ENCODE data around the gene KCNK3.

Gene KCNK3

DNA sequence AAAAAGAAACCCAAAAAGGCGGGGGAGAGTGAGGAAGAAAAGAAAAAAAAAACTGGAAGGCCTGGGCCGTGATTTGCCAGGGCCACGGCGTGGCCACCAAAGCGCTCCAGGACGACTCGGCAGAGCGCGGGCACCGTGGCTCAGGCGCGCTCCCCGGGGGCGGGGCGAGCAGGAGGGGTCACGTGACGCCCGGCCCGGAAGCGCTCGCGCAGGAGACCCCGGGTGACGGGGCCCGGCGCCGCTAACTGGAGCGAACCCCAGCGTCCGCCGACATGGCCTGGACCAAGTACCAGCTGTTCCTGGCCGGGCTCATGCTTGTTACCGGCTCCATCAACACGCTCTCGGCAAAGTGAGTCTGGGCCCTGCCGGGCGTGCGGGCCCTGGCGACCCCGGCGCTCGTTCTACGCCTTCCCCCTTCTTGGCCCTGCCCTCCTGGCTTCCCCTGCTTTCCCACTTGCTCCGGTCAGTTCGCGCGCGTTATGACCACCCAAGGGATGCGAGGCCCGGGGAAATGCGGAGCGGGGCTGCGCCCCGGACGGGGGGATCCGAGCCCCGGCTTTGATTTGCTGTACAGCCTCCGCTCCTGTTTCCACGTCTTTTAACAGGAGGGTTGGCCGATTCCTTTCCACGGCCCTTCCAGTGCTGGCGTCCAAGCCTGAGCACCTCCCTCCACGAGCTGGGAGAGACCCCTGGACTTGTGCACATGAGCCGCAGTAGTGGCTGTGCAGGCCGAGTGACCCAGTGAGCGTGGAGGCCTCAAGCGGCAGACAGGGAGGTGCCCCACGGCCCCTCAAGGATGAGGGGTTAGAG lies 71.8 kb downstream of the KCNK3 start, which contains the start of gene SLC35F6:
Gene SLC35F6 (plus strand): TSS at position 207 of the 810 bp plus-strand sequence. CDS start 66 bp downstream, at position 273.
- TF ChIP-seq, protein P1, sequence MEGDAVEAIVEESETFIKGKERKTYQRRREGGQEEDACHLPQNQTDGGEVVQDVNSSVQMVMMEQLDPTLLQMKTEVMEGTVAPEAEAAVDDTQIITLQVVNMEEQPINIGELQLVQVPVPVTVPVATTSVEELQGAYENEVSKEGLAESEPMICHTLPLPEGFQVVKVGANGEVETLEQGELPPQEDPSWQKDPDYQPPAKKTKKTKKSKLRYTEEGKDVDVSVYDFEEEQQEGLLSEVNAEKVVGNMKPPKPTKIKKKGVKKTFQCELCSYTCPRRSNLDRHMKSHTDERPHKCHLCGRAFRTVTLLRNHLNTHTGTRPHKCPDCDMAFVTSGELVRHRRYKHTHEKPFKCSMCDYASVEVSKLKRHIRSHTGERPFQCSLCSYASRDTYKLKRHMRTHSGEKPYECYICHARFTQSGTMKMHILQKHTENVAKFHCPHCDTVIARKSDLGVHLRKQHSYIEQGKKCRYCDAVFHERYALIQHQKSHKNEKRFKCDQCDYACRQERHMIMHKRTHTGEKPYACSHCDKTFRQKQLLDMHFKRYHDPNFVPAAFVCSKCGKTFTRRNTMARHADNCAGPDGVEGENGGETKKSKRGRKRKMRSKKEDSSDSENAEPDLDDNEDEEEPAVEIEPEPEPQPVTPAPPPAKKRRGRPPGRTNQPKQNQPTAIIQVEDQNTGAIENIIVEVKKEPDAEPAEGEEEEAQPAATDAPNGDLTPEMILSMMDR (IDR thresholded peaks at IDR 0.05; ENCODE audit: borderline replicate concordance, control extremely low read depth, extremely low read depth, insufficient read depth, missing control alignments), result no peak
- in situ Hi-C loops (cut with MboI; ENCODE audit: low sequenced_read_pairs, unreplicated experiment), result no loop called here
- DNase-seq (ENCODE audit: low spot score), result peak; percentile 96

- no peak for DNase-seq (ENCODE audit: low spot score)
- in situ Hi-C loops (cut with MboI; ENCODE audit: low sequenced_read_pairs, unreplicated experiment), result no loop called here
- TF ChIP-seq, protein P1 (IDR thresholded peaks at IDR 0.05; ENCODE audit: borderline replicate concordance, control extremely low read depth, extremely low read depth, insufficient read depth, missing control alignments), result no peak
Observed at GRCh38 chr2:26764906-26765305, 72.4 kb downstream of the KCNK3 start.

DNA sequence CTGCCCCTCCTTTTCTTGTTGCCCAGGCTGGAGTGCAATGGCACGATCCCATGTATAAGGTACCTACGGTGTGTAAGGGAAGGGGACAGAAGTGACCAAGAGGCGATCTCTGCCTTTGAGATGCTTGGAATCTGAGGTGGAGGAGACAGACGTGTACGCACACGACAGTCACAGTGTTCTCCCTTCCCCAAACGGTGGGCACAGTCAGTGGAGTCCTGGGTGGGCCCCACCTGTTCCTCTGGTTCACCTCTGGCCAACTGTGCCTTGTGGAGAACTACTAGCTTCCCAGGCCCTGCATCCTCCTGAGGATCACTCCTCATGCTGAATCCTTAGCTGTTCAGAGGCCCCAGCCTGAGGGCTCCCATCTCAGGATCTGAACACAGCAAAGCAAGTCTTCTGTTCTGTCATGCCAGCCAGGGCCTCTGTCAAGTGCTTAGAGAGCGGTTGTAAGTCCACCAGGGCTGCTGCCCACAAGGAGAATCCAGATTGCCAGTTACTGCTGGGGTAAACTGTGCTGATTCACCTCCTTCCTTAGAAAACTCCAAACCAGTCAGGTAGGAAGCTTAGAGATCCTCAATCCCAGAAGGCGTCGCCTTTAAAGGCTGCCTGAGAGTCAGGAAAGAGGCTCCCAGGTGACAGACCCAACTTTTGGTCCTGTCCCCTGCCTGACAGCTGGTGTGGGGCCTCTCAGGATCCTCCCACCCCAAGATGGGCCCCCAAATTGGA lies 73.1 kb downstream of the KCNK3 start:
- TF ChIP-seq, protein P1 (IDR thresholded peaks at IDR 0.05; ENCODE audit: borderline replicate concordance, control extremely low read depth, extremely low read depth, insufficient read depth, missing control alignments), result no peak
- in situ Hi-C loops (cut with MboI; ENCODE audit: low sequenced_read_pairs, unreplicated experiment), result no loop called here
- no peak for DNase-seq (ENCODE audit: low spot score)

GRCh38 chr2:26767129-26767528 lies 74.6 kb downstream of the KCNK3 start:
- no peak for DNase-seq (ENCODE audit: low spot score)
- in situ Hi-C loops (cut with MboI; ENCODE audit: low sequenced_read_pairs, unreplicated experiment), result no loop called here
- TF ChIP-seq, protein P1 (IDR thresholded peaks at IDR 0.05; ENCODE audit: borderline replicate concordance, control extremely low read depth, extremely low read depth, insufficient read depth, missing control alignments), result no peak

DNA sequence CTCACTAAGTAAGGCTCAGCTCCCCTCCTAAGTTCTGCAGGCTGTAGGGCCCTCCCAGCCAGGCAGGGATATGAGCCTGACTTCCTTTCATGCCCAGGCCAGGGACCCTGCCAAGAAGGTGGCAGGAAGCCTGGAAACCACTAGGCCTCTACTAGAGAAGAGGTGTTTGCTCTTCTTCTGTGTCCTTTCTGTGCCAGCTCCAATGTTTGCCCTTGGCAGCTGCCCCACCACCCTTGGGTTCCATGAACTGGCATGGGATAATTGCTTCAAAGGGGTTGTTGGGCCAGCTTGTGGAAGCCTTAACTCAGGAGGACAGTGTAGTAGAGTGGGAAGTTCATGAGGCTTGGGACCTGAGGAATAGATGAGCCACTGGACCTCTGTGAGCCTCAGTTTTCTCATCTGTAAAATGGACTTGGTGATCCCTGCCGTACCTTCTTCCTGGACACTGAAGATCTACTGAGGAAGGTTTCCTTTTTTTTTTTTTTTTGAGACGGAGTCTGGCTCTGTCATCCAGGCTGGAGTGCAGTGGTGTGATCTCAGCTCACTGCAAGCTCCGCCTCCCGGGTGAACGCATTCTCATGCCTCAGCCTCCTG lies 75.5 kb downstream of the KCNK3 start:
- in situ Hi-C loops (cut with MboI; ENCODE audit: low sequenced_read_pairs, unreplicated experiment), result no loop called here

GRCh38 chr2:26768759-26769088 lies 76.2 kb downstream of the KCNK3 start:
- TF ChIP-seq, protein P1 (IDR thresholded peaks at IDR 0.05; ENCODE audit: borderline replicate concordance, control extremely low read depth, extremely low read depth, insufficient read depth, missing control alignments), result no peak
- in situ Hi-C loops (cut with MboI; ENCODE audit: low sequenced_read_pairs, unreplicated experiment), result no loop called here
- no peak for DNase-seq (ENCODE audit: low spot score)

More for the DNA sequence above, 75.5 kb downstream of the KCNK3 start:
- TF ChIP-seq, protein P1 (IDR thresholded peaks at IDR 0.05; ENCODE audit: borderline replicate concordance, control extremely low read depth, extremely low read depth, insufficient read depth, missing control alignments), result no peak
- no peak for DNase-seq (ENCODE audit: low spot score)
